ENCODE data around the gene GBP7. TPM values are rescaled to one million over a fixed set of nuclear protein-coding genes. Genes with fewer than 3 reads are reported as not detected.
A peak's percentile ranks its signal among the peaks of the same experiment; 100 is the strongest.

GBP7 gene
- total RNA-seq, 1 donor from 2014 or later: not detected

DNA sequence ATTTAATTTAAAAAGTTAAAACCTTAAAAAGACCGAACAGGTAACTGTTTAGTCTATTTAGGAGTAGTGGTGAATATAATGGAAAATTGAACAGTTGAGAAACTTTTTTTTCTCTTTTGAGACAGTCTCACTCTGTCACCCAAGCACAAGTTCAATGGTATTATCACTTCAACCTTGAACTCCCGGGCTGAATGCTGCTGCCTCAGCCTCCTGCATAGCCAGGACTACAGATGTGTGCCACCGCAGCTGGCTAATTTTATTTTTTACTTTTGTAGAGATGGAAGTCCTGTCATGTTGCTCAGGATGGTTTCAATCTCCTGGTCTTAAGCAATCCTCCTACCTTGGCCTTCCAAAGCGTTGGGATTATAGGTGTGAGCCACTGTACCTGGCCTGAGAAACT lies 33.6 kb downstream of the GBP7 start:
- H3K27ac Mint-ChIP-seq (ENCODE audit: unreplicated experiment): no peak overlapping the region
- no peaks in the 10 kb centered on the region for H3K9me3 Mint-ChIP-seq (ENCODE audit: unreplicated experiment)
- FAIRE-seq (no peak), DNase-seq (ENCODE audit: low read depth) (no peak)
- H3K4me3 Mint-ChIP-seq (ENCODE audit: unreplicated experiment): no peak overlapping the region
- Histone ChIP-seq H3K36me3 (ENCODE audit: insufficient read depth, low read length) (no peaks in the 10 kb centered on the region), H3K4me3 (ENCODE audit: insufficient read depth, low read depth, low read length) (no peak overlapping the region), H3K4me2 (ENCODE audit: low read length) (no peak overlapping the region), H2AFZ (ENCODE audit: low read depth, low read length) (no peak overlapping the region), H3K4me1 (ENCODE audit: insufficient read depth, low read length) (no peaks in the 10 kb centered on the region), H3K9me3 (ENCODE audit: insufficient read depth, low read depth, low read length) (no peaks in the 10 kb centered on the region), H3K9ac (ENCODE audit: low read length) (no peak overlapping the region), H3K27ac (ENCODE audit: low read depth, low read length) (no peak overlapping the region), H4K20me1 (ENCODE audit: insufficient read depth, low read length) (no peaks in the 10 kb centered on the region), H3K79me2 (ENCODE audit: insufficient read depth, low read length) (no peaks in the 10 kb centered on the region), H3K27me3 (ENCODE audit: insufficient read depth, low read length) (no peaks in the 10 kb centered on the region)
- H3K4me1 Mint-ChIP-seq (ENCODE audit: low read depth, unreplicated experiment): no peaks in the 10 kb centered on the region
- TF ChIP-seq, protein P1, sequence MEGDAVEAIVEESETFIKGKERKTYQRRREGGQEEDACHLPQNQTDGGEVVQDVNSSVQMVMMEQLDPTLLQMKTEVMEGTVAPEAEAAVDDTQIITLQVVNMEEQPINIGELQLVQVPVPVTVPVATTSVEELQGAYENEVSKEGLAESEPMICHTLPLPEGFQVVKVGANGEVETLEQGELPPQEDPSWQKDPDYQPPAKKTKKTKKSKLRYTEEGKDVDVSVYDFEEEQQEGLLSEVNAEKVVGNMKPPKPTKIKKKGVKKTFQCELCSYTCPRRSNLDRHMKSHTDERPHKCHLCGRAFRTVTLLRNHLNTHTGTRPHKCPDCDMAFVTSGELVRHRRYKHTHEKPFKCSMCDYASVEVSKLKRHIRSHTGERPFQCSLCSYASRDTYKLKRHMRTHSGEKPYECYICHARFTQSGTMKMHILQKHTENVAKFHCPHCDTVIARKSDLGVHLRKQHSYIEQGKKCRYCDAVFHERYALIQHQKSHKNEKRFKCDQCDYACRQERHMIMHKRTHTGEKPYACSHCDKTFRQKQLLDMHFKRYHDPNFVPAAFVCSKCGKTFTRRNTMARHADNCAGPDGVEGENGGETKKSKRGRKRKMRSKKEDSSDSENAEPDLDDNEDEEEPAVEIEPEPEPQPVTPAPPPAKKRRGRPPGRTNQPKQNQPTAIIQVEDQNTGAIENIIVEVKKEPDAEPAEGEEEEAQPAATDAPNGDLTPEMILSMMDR (IDR thresholded peaks at IDR 0.05; ENCODE audit: insufficient read depth, low read depth, low read length): no peak
- H3K27me3 Mint-ChIP-seq (ENCODE audit: low read depth, unreplicated experiment): no peaks in the 10 kb centered on the region
- no peaks in the 10 kb centered on the region for H3K36me3 Mint-ChIP-seq (ENCODE audit: low read depth, unreplicated experiment)

DNA sequence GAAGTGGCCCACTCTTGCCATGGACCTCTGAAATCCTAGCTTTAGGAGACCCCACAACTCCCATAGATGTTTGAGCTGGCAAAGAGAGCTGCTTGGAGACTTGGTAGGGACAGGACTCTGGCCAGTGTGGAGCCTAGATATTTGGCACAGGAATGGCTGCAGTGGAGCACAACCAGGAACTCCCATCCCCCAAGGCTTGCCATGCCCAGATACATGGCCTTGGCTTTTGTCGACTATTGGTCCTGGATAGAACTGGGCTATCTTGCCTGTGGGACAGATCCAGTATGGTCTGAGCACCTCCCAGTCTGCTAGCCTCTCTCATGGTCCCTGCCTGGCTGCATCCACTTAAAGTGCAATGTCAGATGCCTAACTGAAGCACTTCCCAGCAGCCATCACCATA lies 42.1 kb downstream of the GBP7 start:
- TF ChIP-seq EZH2 (IDR thresholded peaks at IDR 0.05; ENCODE audit: insufficient read depth, low read length): no peak
- TF ChIP-seq, protein P1 (IDR thresholded peaks at IDR 0.05; ENCODE audit: insufficient read depth, low read depth, low read length): no peak
- H3K4me1 Mint-ChIP-seq (ENCODE audit: low read depth, unreplicated experiment): peaks cover 4% of the 10 kb centered on the region
- Histone ChIP-seq H3K36me3 (ENCODE audit: insufficient read depth, low read length) (no peaks in the 10 kb centered on the region), H3K4me2 (ENCODE audit: low read length) (no peak overlapping the region), H3K9me3 (ENCODE audit: insufficient read depth, low read depth, low read length) (no peaks in the 10 kb centered on the region), H3K27me3 (ENCODE audit: insufficient read depth, low read length) (no peaks in the 10 kb centered on the region), H2AFZ (ENCODE audit: low read depth, low read length) (no peak overlapping the region), H3K79me2 (ENCODE audit: insufficient read depth, low read length) (no peaks in the 10 kb centered on the region), H4K20me1 (ENCODE audit: insufficient read depth, low read length) (no peaks in the 10 kb centered on the region), H3K4me1 (ENCODE audit: insufficient read depth, low read length) (no peaks in the 10 kb centered on the region), H3K9ac (ENCODE audit: low read length) (no peak overlapping the region), H3K27ac (ENCODE audit: low read depth, low read length) (no peak overlapping the region), H3K4me3 (ENCODE audit: insufficient read depth, low read depth, low read length) (no peak overlapping the region)
- no peak overlapping the region for H3K4me3 Mint-ChIP-seq (ENCODE audit: unreplicated experiment)
- no peaks in the 10 kb centered on the region for H3K27me3 Mint-ChIP-seq (ENCODE audit: low read depth, unreplicated experiment)
- H3K27ac Mint-ChIP-seq (ENCODE audit: unreplicated experiment): no peak overlapping the region
- H3K36me3 Mint-ChIP-seq (ENCODE audit: low read depth, unreplicated experiment): no peaks in the 10 kb centered on the region
- FAIRE-seq: no peak
- no peaks in the 10 kb centered on the region for H3K9me3 Mint-ChIP-seq (ENCODE audit: unreplicated experiment)
- DNase-seq (ENCODE audit: low read depth): no peak

DNA sequence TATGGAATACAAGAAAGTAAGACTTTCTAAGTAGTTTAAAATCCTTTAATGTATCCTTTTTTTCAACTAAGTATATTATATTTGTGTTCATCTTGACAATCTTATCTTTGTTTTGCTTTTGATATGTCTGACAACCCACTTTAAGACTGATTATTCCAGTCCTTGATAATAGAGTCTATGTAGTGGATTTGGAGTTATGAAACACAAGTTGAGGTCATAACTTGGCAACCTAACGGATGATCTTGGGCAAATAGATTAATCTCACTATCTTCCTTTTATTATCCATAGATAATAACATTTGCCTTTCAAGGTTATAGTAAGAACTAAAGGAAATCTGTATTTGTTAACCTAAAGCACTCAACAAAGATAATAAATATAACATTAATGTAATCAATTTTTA lies 45.1 kb downstream of the GBP7 start:
- DNase-seq (ENCODE audit: low read depth) (peak; percentile 16), FAIRE-seq (no peak)
- no peak overlapping the region for H3K27ac Mint-ChIP-seq (ENCODE audit: unreplicated experiment)
- Histone ChIP-seq H3K27me3 (ENCODE audit: insufficient read depth, low read length) (no peaks in the 10 kb centered on the region), H3K4me3 (ENCODE audit: insufficient read depth, low read depth, low read length) (no peak overlapping the region), H3K27ac (ENCODE audit: low read depth, low read length) (no peak overlapping the region), H3K79me2 (ENCODE audit: insufficient read depth, low read length) (no peaks in the 10 kb centered on the region), H3K4me2 (ENCODE audit: low read length) (no peak overlapping the region), H3K4me1 (ENCODE audit: insufficient read depth, low read length) (no peaks in the 10 kb centered on the region), H4K20me1 (ENCODE audit: insufficient read depth, low read length) (no peaks in the 10 kb centered on the region), H3K9me3 (ENCODE audit: insufficient read depth, low read depth, low read length) (no peaks in the 10 kb centered on the region), H2AFZ (ENCODE audit: low read depth, low read length) (no peak overlapping the region), H3K36me3 (ENCODE audit: insufficient read depth, low read length) (no peaks in the 10 kb centered on the region), H3K9ac (ENCODE audit: low read length) (no peak overlapping the region)
- no peaks in the 10 kb centered on the region for H3K9me3 Mint-ChIP-seq (ENCODE audit: unreplicated experiment)
- no peaks in the 10 kb centered on the region for H3K36me3 Mint-ChIP-seq (ENCODE audit: low read depth, unreplicated experiment)
- peaks cover 17% of the 10 kb centered on the region for H3K4me1 Mint-ChIP-seq (ENCODE audit: low read depth, unreplicated experiment)
- no peak for TF ChIP-seq EZH2 (IDR thresholded peaks at IDR 0.05; ENCODE audit: insufficient read depth, low read length)
- TF ChIP-seq, protein P1 (IDR thresholded peaks at IDR 0.05; ENCODE audit: insufficient read depth, low read depth, low read length): no peak
- no peaks in the 10 kb centered on the region for H3K27me3 Mint-ChIP-seq (ENCODE audit: low read depth, unreplicated experiment)
- no peak overlapping the region for H3K4me3 Mint-ChIP-seq (ENCODE audit: unreplicated experiment)

Measured in astrocyte (in vitro differentiated cells and primary cell).